Vagina (tissue), 2 donors: Measurements from ENCODE around the gene TMEM86A.

ENCODE experiments used
- POLR2A ChIP-seq, 2 donors: fragments of 450-650 bp; IDR thresholded peaks; one replicate each; pipeline ENCODE4 v1.6.1; 2017; ENCODE audit warnings: antibody characterized with exemption in 2 of 2, mild to moderate bottlenecking in 2 of 2, moderate library complexity in 2 of 2
- POLR2AphosphoS5 ChIP-seq, 2 donors: sonication (generic); formaldehyde crosslinking; IDR thresholded peaks; one replicate each; pipeline ENCODE4 v1.9.0; 2017; ENCODE audit warnings: antibody characterized with exemption in 2 of 2, mild to moderate bottlenecking in 2 of 2, low read depth in 1 of 2; ENCODE audit not compliant: insufficient read depth in 1 of 2
- TF ChIP-seq, protein P1 (sequence below), 3 experiments: fragments of 450-650 bp in 2 of 3; fragments of 200-600 bp in 1 of 3; sonication (generic) in 1 of 3; IDR thresholded peaks; one replicate each; pipeline ENCODE4 v1.5.1; 2017 to 2019; ENCODE audit warnings: antibody characterized with exemption in 3 of 3, mild to moderate bottlenecking in 2 of 3, moderate library complexity in 2 of 3

DNA sequence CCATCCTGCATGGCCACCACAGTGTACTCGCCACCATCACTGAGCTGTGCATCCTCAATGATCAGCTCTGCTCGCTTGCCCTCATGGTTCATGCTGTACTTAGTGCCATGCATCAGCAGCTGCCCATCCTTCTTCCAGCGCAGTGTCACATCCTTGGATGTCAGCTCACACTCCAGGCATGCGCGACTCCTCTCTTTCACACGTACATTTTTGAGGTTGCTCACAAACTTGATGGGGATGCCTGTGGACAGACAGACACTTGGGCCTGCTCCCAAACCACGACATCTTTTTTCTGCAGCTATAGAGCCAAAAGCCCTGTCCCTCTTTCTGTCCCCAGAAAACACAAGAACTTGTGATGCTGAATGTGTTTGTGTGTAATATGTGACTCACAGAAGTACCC, 16.9 kb downstream of the TMEM86A start:
- TF ChIP-seq, protein P1, sequence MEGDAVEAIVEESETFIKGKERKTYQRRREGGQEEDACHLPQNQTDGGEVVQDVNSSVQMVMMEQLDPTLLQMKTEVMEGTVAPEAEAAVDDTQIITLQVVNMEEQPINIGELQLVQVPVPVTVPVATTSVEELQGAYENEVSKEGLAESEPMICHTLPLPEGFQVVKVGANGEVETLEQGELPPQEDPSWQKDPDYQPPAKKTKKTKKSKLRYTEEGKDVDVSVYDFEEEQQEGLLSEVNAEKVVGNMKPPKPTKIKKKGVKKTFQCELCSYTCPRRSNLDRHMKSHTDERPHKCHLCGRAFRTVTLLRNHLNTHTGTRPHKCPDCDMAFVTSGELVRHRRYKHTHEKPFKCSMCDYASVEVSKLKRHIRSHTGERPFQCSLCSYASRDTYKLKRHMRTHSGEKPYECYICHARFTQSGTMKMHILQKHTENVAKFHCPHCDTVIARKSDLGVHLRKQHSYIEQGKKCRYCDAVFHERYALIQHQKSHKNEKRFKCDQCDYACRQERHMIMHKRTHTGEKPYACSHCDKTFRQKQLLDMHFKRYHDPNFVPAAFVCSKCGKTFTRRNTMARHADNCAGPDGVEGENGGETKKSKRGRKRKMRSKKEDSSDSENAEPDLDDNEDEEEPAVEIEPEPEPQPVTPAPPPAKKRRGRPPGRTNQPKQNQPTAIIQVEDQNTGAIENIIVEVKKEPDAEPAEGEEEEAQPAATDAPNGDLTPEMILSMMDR (IDR thresholded peaks at IDR 0.05), result no peak
- TF ChIP-seq POLR2AphosphoS5 (IDR thresholded peaks at IDR 0.05; ENCODE audit: insufficient read depth in 1 of 2, low read depth in 1 of 2) (no peak), POLR2A (IDR thresholded peaks at IDR 0.05) (no peak)
